GM12878 (cell line): ENCODE results near the gene IGFALS. TPM values are rescaled to one million over a fixed set of nuclear protein-coding genes. Genes with fewer than 3 reads are reported as not detected.
A peak's percentile ranks its signal among the peaks of the same experiment; 100 is the strongest.

ENCODE experiments used
- GABPA ChIP-seq: IDR thresholded peaks from 2 replicates; pipeline ENCODE4 v1.6.1; 2014; ENCODE audit warnings: antibody characterized with exemption, low read depth, mild to moderate bottlenecking, inconsistent platforms
- HDAC6 ChIP-seq: fragments of 200-600 bp; sonication (generic); IDR thresholded peaks from one replicate; pipeline ENCODE4 v1.8.0; 2017; ENCODE audit warnings: antibody characterized with exemption; ENCODE audit not compliant: unreplicated experiment
- IKZF1 ChIP-seq: fragments of 450-650 bp; conservative IDR thresholded peaks from 2 replicates; pipeline ENCODE4 v1.6.1; 2017; ENCODE audit warnings: antibody characterized with exemption, mild to moderate bottlenecking
- MTA3 ChIP-seq: IDR thresholded peaks from 2 replicates; pipeline ENCODE4 v1.6.1; 2012; ENCODE audit warnings: low read length, inconsistent platforms, borderline replicate concordance
- NFYB ChIP-seq: IDR thresholded peaks from 2 replicates; pipeline ENCODE4 v1.6.1; 2011; ENCODE audit warnings: low read depth, mild to moderate bottlenecking, low read length, improper control_type of control experiment, moderate library complexity; ENCODE audit not compliant: insufficient read depth
- TCF12 ChIP-seq: IDR thresholded peaks from 2 replicates; pipeline ENCODE4 v1.6.1; 2011; ENCODE audit warnings: low read depth, mild to moderate bottlenecking, low read length
- polyA plus RNA-seq, 11 experiments: library from polyadenylated mRNA; depleted of rRNA in 4 of 11; unstranded in 6 of 11; stranded (reverse) in 5 of 11; fragments of >200 nt; fragmentation: Nextera tagmentation in 4 of 11; fragmentation: Illumina TruSeq in 1 of 11; extraction: Ambion mirVana in 4 of 11; extraction: Trizol in 1 of 11; gene quantifications; 1 replicate in 1 of 11; 2 replicates in 10 of 11; pipeline versions ENCODE4 v1.2.1 to v1.2.3, GENCODE V29; 2011 to 2016; ENCODE audit warnings: inconsistent platforms in 2 of 11, missing spikeins in 2 of 11, low read depth in 1 of 11
- total RNA-seq, 4 experiments: library from RNA; depleted of rRNA in 3 of 4; stranded (reverse); fragments of >200 nt in 3 of 4; fragmentation: Illumina TruSeq in 1 of 4; extraction: Trizol in 1 of 4; gene quantifications; 2 replicates each; pipeline versions ENCODE4 v1.2.1 to v1.2.3, GENCODE V29; 2013 to 2021
- TF ChIP-seq, protein P1 (sequence below): fragments of 450-650 bp; formaldehyde crosslinking; IDR thresholded peaks from 2 replicates; pipeline ENCODE4 v1.4.0; 2020; ENCODE audit warnings: mild to moderate bottlenecking, moderate library complexity
- TF ChIP-seq, protein P2 (sequence below): IDR thresholded peaks from 2 replicates; pipeline ENCODE4 v1.6.1; 2012; ENCODE audit warnings: improper control_type of control experiment, low read depth, low read length; ENCODE audit not compliant: insufficient replicate concordance

Gene IGFALS
- total and polyA plus RNA-seq, 10 of the 15 experiments (the other 5 are each of a cell fraction or from before 2014, with no cell fraction given): 0.04 to 0.11 TPM; not detected in 8

- TF ChIP-seq, protein P1, sequence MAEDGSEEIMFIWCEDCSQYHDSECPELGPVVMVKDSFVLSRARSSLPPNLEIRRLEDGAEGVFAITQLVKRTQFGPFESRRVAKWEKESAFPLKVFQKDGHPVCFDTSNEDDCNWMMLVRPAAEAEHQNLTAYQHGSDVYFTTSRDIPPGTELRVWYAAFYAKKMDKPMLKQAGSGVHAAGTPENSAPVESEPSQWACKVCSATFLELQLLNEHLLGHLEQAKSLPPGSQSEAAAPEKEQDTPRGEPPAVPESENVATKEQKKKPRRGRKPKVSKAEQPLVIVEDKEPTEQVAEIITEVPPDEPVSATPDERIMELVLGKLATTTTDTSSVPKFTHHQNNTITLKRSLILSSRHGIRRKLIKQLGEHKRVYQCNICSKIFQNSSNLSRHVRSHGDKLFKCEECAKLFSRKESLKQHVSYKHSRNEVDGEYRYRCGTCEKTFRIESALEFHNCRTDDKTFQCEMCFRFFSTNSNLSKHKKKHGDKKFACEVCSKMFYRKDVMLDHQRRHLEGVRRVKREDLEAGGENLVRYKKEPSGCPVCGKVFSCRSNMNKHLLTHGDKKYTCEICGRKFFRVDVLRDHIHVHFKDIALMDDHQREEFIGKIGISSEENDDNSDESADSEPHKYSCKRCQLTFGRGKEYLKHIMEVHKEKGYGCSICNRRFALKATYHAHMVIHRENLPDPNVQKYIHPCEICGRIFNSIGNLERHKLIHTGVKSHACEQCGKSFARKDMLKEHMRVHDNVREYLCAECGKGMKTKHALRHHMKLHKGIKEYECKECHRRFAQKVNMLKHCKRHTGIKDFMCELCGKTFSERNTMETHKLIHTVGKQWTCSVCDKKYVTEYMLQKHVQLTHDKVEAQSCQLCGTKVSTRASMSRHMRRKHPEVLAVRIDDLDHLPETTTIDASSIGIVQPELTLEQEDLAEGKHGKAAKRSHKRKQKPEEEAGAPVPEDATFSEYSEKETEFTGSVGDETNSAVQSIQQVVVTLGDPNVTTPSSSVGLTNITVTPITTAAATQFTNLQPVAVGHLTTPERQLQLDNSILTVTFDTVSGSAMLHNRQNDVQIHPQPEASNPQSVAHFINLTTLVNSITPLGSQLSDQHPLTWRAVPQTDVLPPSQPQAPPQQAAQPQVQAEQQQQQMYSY (CRISPR knock-in tag): no peak
- TF ChIP-seq GABPA (no peak), IKZF1 (no peak), HDAC6 (no peak), MTA3 (no peak), NFYB (no peak), TCF12 (0 out of 2 replicates have a peak, but pooled peaks have one; percentile 18)
- TF ChIP-seq, protein P2, sequence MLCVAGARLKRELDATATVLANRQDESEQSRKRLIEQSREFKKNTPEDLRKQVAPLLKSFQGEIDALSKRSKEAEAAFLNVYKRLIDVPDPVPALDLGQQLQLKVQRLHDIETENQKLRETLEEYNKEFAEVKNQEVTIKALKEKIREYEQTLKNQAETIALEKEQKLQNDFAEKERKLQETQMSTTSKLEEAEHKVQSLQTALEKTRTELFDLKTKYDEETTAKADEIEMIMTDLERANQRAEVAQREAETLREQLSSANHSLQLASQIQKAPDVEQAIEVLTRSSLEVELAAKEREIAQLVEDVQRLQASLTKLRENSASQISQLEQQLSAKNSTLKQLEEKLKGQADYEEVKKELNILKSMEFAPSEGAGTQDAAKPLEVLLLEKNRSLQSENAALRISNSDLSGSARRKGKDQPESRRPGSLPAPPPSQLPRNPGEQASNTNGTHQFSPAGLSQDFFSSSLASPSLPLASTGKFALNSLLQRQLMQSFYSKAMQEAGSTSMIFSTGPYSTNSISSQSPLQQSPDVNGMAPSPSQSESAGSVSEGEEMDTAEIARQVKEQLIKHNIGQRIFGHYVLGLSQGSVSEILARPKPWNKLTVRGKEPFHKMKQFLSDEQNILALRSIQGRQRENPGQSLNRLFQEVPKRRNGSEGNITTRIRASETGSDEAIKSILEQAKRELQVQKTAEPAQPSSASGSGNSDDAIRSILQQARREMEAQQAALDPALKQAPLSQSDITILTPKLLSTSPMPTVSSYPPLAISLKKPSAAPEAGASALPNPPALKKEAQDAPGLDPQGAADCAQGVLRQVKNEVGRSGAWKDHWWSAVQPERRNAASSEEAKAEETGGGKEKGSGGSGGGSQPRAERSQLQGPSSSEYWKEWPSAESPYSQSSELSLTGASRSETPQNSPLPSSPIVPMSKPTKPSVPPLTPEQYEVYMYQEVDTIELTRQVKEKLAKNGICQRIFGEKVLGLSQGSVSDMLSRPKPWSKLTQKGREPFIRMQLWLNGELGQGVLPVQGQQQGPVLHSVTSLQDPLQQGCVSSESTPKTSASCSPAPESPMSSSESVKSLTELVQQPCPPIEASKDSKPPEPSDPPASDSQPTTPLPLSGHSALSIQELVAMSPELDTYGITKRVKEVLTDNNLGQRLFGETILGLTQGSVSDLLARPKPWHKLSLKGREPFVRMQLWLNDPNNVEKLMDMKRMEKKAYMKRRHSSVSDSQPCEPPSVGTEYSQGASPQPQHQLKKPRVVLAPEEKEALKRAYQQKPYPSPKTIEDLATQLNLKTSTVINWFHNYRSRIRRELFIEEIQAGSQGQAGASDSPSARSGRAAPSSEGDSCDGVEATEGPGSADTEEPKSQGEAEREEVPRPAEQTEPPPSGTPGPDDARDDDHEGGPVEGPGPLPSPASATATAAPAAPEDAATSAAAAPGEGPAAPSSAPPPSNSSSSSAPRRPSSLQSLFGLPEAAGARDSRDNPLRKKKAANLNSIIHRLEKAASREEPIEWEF: no peak
- TF ChIP-seq, all 136 proteins: peak for 3
Measured at GRCh38 chr16:1812732-1813163, 19.2 kb upstream of the IGFALS start (continued).
